K562 (cell line): ENCODE measurements around the gene PNMA8C. TPM values are rescaled to one million over a fixed set of nuclear protein-coding genes. Genes with fewer than 3 reads are reported as not detected.

Experiments
- ATAC-seq: fragments of 200-7000 bp; cut with Tn5 transposase; 3 replicates; pipeline ENCODE4 v1.9.1; 2020; ENCODE audit warnings: moderate library complexity
- BruUV-seq: library from RNA; stranded (reverse); fragments of 400-500 nt; replicated peaks from 2 replicates; lab custom pipeline; 2021; lab: Mats Ljungman, UMichigan
- CTCF ChIA-PET: fragments of 300-600 bp; formaldehyde crosslinking; extraction: SDS; loops from one replicate; lab custom pipeline; 2021; ENCODE audit warnings: low intra/inter-chr PET ratio; lab: Yijun Ruan, JAX
- POLR2A ChIA-PET: fragments of 300-600, 350-650 bp; sonication (Branson Sonifier 250); formaldehyde crosslinking; extraction: SDS; loops from one replicate; lab custom pipeline; 2021; ENCODE audit warnings: antibody characterized with exemption, inconsistent platforms; lab: Yijun Ruan, JAX
- DNase-seq, 4 experiments: peaks; one replicate each; pipeline versions ENCODE4 v3.0.0 to v3.0.0-alpha.2; 2011 to 2018; ENCODE audit warnings: low spot score in 3 of 4, mixed read lengths in 3 of 4; ENCODE audit errors: extremely low read depth in 1 of 4
- FAIRE-seq: peaks from 2 replicates; lab custom pipeline; 2011; peaks lifted over from hg19 to GRCh38; lab: Jason Lieb, UNC
- H2AFZ ChIP-seq: 2 replicates; pipeline ENCODE4 v1.6.0; 2011; ENCODE audit warnings: low read depth, low read length, control low read depth, inconsistent platforms
- H3K27ac ChIP-seq: fragments of 200-600 bp; 3 replicates; pipeline ENCODE4 v1.8.0; 2011; ENCODE audit warnings: low read depth, mild to moderate bottlenecking, control low read depth, inconsistent platforms, low read length, moderate library complexity, mixed read lengths; ENCODE audit errors: extremely low read depth
- H3K27me3 ChIP-seq, 2 experiments: fragments of 300-600 bp in 1 of 2; 2 replicates in 1 of 2; 3 replicates in 1 of 2; pipeline versions ENCODE4 v1.6.0 to v1.8.0; 2011; ENCODE audit warnings: inconsistent platforms in 2 of 2, low read length in 2 of 2, mild to moderate bottlenecking in 1 of 2, mixed read lengths in 1 of 2, moderate library complexity in 1 of 2; ENCODE audit not compliant: control insufficient read depth in 2 of 2, insufficient read depth in 2 of 2
- H3K36me3 ChIP-seq: fragments of 300-600 bp; 3 replicates; pipeline ENCODE4 v1.8.0; 2011; ENCODE audit warnings: mild to moderate bottlenecking, low read length, inconsistent platforms; ENCODE audit not compliant: control insufficient read depth, insufficient read depth
- H3K4me1 ChIP-seq, 2 experiments: fragments of 200-600 bp in 1 of 2; replicated peaks in 1 of 2; 2 replicates in 1 of 2; 3 replicates in 1 of 2; pipeline versions ENCODE4 v1.5.1 to v1.8.0; 2011; ENCODE audit warnings: inconsistent platforms in 2 of 2, low read length in 2 of 2, mild to moderate bottlenecking in 1 of 2, mixed read lengths in 1 of 2, moderate library complexity in 1 of 2; ENCODE audit not compliant: control insufficient read depth in 2 of 2, insufficient read depth in 2 of 2
- H3K4me2 ChIP-seq: 2 replicates; pipeline ENCODE4 v1.6.1; 2011; ENCODE audit warnings: low read length, control low read depth, inconsistent platforms, mixed read lengths; ENCODE audit not compliant: insufficient read depth
- H3K4me3 ChIP-seq: fragments of 200-600 bp; sonication (generic), shearing (Covaris generic); 2 replicates; pipeline ENCODE4 v1.5.1; 2016; ENCODE audit warnings: control low read depth, inconsistent platforms
- H3K79me2 ChIP-seq: fragments of 200-600 bp; 3 replicates; pipeline ENCODE4 v1.8.0; 2011; ENCODE audit warnings: low read length, inconsistent platforms; ENCODE audit not compliant: control insufficient read depth, insufficient read depth
- H3K9ac ChIP-seq, 2 experiments: 2 replicates each; pipeline versions ENCODE4 v1.6.0 to v1.6.1; 2011; ENCODE audit warnings: low read depth in 2 of 2, low read length in 2 of 2, control low read depth in 1 of 2, inconsistent platforms in 1 of 2, mild to moderate bottlenecking in 1 of 2, mixed read lengths in 1 of 2; ENCODE audit not compliant: insufficient read depth in 1 of 2
- H3K9me1 ChIP-seq: one replicate; pipeline ENCODE4 v1.6.0; 2011; ENCODE audit warnings: inconsistent platforms, mild to moderate bottlenecking, low read length, moderate library complexity; ENCODE audit not compliant: control insufficient read depth, insufficient read depth
- H3K9me3 ChIP-seq: replicated peaks from 2 replicates; pipeline ENCODE4 v1.5.1; 2011; ENCODE audit warnings: low read depth, low read length, inconsistent platforms; ENCODE audit not compliant: control insufficient read depth, insufficient read depth
- H4K20me1 ChIP-seq: replicated peaks from 2 replicates; pipeline ENCODE4 v1.6.1; 2011; ENCODE audit warnings: low read length, inconsistent platforms, mixed read lengths; ENCODE audit not compliant: control insufficient read depth, insufficient read depth
- CBX1 ChIP-seq: sonication (generic); IDR thresholded peaks from 2 replicates; pipeline ENCODE4 v1.6.1; 2016; ENCODE audit warnings: antibody characterized with exemption, low read depth, mild to moderate bottlenecking
- TCFL5 ChIP-seq: fragments of 250-450 bp; sonication (Bioruptor Pico); conservative IDR thresholded peaks from 2 replicates; pipeline ENCODE4 v1.6.1; 2021; ENCODE audit warnings: mild to moderate bottlenecking, moderate library complexity, matching md5 sums
- WGBS: fragments of 100-300 bp; shearing (Covaris generic); methylation state at CpG from one replicate; pipeline ENCODE4 v1.1.6; 2016; ENCODE audit warnings: low coverage, mixed read lengths; ENCODE audit not compliant: insufficient coverage; ENCODE audit errors: missing lambda C conversion rate; 5-methylcytosine and 5-hydroxymethylcytosine counted together
- in situ Hi-C: fragments of 300-500 bp; cut with MboI; formaldehyde crosslinking; loops from 4 replicates; pipeline ENCODE4 v1.15.0; 2018; ENCODE audit warnings: inconsistent platforms, mixed read lengths
- intact Hi-C: fragments of 100-400 bp; cut with micrococcal nuclease; formaldehyde crosslinking; loops from 2 replicates; pipeline ENCODE4 v1.14.2; 2022
- polyA plus RNA-seq, 8 experiments: library from polyadenylated mRNA; depleted of rRNA in 4 of 8; stranded (reverse) in 5 of 8; unstranded in 3 of 8; fragments of >200 nt; fragmentation: Nextera tagmentation in 2 of 8; fragmentation: Illumina TruSeq in 1 of 8; extraction: Ambion mirVana in 2 of 8; extraction: Trizol in 1 of 8; gene quantifications; 2 replicates each; pipeline versions ENCODE4 v1.2.1 to v1.2.3, GENCODE V29; 2011 to 2014; ENCODE audit warnings: inconsistent platforms in 1 of 8, missing spikeins in 1 of 8
- total RNA-seq, 7 experiments: library from RNA; depleted of rRNA in 6 of 7; stranded (reverse); fragments of >200 nt in 6 of 7; fragmentation: Illumina TruSeq in 2 of 7; extraction: Trizol in 2 of 7; gene quantifications; 2 replicates each; pipeline versions ENCODE4 v1.2.1 to v1.2.3, GENCODE V29; 2011 to 2021; ENCODE audit warnings: low replicate concordance in 1 of 7
- TF ChIP-seq, protein P1 (sequence below): fragments of 250-450 bp; sonication (Bioruptor Pico); IDR thresholded peaks from 2 replicates; pipeline ENCODE4 v1.9.0; 2021; ENCODE audit warnings: mild to moderate bottlenecking

PNMA8C gene
- total and polyA plus RNA-seq, 9 of the 15 experiments (the other 6 are each of a cell fraction or from before 2014, with no cell fraction given), result 0.04 to 0.05 (median 0.05) TPM; not detected in 6

DNA sequence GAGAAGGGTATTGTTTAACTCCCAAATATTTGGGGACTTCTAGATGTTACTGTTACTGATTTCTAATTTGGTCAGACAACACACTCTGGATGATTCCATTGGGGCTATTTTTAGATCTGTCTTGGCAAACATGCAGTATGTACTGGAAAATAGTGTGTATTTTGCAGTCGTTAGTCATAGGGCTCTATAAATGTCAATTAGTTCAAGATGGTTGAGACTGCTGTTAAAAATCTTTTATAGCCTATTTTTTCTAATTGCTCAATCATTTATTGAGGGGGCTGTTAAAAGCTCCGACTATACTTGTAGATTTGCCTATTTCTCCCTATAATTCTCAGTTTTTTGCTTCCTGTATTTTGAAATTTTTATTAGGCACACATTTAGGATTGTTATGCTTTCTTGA lies 50.5 kb downstream of the PNMA8C start:
- in situ Hi-C loops (no loop called here), intact Hi-C loops (no loop called here)
- no peaks in the 10 kb centered on the region for H3K9me1 ChIP-seq
- peaks cover 92% of the 10 kb centered on the region for H3K36me3 ChIP-seq
- no peak overlapping the region for H3K4me3 ChIP-seq
- POLR2A ChIA-PET, result interaction anchor here (0.6 to 0.9 kb wide), 2 partner anchors 9 to 10 kb away, joined by 5 read pairs; no protein-coding TSS in a partner anchor
- H3K4me1 ChIP-seq, result peaks cover 0 to 8% of the 10 kb centered on the region in 2 experiments; a peak in 1 of 5 replicates
- CTCF ChIA-PET, result no interaction called here
- no peak overlapping the region for H3K9ac ChIP-seq
- ATAC-seq (no peak), FAIRE-seq (peak; percentile 32), DNase-seq (no peak)
- no peak overlapping the region for H3K27ac ChIP-seq
- peaks cover 7% of the 10 kb centered on the region; the same call in 2 of the 3 replicates for H3K79me2 ChIP-seq
- TF ChIP-seq CBX1 (no peak), TCFL5 (CRISPR knock-in tag) (no peak)
- TF ChIP-seq, protein P1, sequence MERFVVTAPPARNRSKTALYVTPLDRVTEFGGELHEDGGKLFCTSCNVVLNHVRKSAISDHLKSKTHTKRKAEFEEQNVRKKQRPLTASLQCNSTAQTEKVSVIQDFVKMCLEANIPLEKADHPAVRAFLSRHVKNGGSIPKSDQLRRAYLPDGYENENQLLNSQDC, result no peak
- no peaks in the 10 kb centered on the region for H3K9me3 ChIP-seq
- TSS peak; percentile 18 for BruUV-seq
- H3K4me2 ChIP-seq, result no peak overlapping the region
- no peaks in the 10 kb centered on the region for H3K27me3 ChIP-seq
- peaks cover 7% of the 10 kb centered on the region; the same call in 1 of the 2 replicates for H4K20me1 ChIP-seq
- 83% methylated on average over 2 of the region's 2 CpGs for WGBS
- no peak overlapping the region for H2AFZ ChIP-seq
